ENCODE data around the gene RRP1B. TPM values are rescaled to one million over a fixed set of nuclear protein-coding genes. Genes with fewer than 3 reads are reported as not detected.
"Not testable (repeated sequence)": the region's sequence is repeated elsewhere in the genome, so short reads cannot be mapped to it uniquely, and the experiment has no call there.

Gene RRP1B, protein sequence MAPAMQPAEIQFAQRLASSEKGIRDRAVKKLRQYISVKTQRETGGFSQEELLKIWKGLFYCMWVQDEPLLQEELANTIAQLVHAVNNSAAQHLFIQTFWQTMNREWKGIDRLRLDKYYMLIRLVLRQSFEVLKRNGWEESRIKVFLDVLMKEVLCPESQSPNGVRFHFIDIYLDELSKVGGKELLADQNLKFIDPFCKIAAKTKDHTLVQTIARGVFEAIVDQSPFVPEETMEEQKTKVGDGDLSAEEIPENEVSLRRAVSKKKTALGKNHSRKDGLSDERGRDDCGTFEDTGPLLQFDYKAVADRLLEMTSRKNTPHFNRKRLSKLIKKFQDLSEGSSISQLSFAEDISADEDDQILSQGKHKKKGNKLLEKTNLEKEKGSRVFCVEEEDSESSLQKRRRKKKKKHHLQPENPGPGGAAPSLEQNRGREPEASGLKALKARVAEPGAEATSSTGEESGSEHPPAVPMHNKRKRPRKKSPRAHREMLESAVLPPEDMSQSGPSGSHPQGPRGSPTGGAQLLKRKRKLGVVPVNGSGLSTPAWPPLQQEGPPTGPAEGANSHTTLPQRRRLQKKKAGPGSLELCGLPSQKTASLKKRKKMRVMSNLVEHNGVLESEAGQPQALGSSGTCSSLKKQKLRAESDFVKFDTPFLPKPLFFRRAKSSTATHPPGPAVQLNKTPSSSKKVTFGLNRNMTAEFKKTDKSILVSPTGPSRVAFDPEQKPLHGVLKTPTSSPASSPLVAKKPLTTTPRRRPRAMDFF
- 10 to 100 TPM; 17.1 to 22.6 (median 22.1) TPM for total RNA-seq

GRCh38 chr21:43659136-43660000 is at the start of gene RRP1B, which contains the start of gene HSF2BP:
TSS of gene RRP1B (plus strand) at chr21:43659560. CDS start at chr21:43659665, 105 bp downstream.
TSS of gene HSF2BP (minus strand) at chr21:43659488. CDS start at chr21:43658096, 1,392 bp downstream.
- Histone ChIP-seq H3K36me3 (no peaks in the 10 kb centered on the region), H3K27ac (peak within 1 kb of the TSS; percentile 86 to 93), H3K9me3 (no peaks in the 10 kb centered on the region), H3K4me3 (peak within 1 kb of the TSS; percentile 82 to 99 (median 84)), H3K27me3 (no peaks in the 10 kb centered on the region), H3K4me1 (peaks cover 0 to 6% of the 10 kb centered on the region in 2 donors)
- TF ChIP-seq POLR2A (IDR thresholded peaks at IDR 0.05), result no peak
- TF ChIP-seq, protein P1, sequence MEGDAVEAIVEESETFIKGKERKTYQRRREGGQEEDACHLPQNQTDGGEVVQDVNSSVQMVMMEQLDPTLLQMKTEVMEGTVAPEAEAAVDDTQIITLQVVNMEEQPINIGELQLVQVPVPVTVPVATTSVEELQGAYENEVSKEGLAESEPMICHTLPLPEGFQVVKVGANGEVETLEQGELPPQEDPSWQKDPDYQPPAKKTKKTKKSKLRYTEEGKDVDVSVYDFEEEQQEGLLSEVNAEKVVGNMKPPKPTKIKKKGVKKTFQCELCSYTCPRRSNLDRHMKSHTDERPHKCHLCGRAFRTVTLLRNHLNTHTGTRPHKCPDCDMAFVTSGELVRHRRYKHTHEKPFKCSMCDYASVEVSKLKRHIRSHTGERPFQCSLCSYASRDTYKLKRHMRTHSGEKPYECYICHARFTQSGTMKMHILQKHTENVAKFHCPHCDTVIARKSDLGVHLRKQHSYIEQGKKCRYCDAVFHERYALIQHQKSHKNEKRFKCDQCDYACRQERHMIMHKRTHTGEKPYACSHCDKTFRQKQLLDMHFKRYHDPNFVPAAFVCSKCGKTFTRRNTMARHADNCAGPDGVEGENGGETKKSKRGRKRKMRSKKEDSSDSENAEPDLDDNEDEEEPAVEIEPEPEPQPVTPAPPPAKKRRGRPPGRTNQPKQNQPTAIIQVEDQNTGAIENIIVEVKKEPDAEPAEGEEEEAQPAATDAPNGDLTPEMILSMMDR (IDR thresholded peaks at IDR 0.05), result peak in 1 of 3 donors; percentile 13
- TF ChIP-seq POLR2AphosphoS5 (IDR thresholded peaks at IDR 0.05), result peak in 2 of 3 donors; percentile 69 to 80
- intact Hi-C loops (cut with DNase I; ENCODE audit: low total_unique reads), result no loop called here
- DNase-seq (ENCODE audit: low spot score in 2 of 2), result peak; percentile 67 to 69

- TF ChIP-seq, protein P1 (IDR thresholded peaks at IDR 0.05), result peak in 2 of 3 donors; percentile 55 to 64
- TF ChIP-seq POLR2A (IDR thresholded peaks at IDR 0.05), result no peak
- TF ChIP-seq POLR2AphosphoS5 (IDR thresholded peaks at IDR 0.05), result no peak
- DNase-seq (ENCODE audit: low spot score in 2 of 2), result peak; percentile 66 to 67
- Histone ChIP-seq H3K27me3 (no peaks in the 10 kb centered on the region), H3K27ac (peak overlapping the region; percentile 11 to 48), H3K4me1 (peaks cover 3 to 4% of the 10 kb centered on the region in 2 donors), H3K36me3 (no peaks in the 10 kb centered on the region), H3K4me3 (no peak overlapping the region), H3K9me3 (no peaks in the 10 kb centered on the region)
- intact Hi-C loops (cut with DNase I; ENCODE audit: low total_unique reads), result loop anchor here (2.0 kb wide), 1 partner anchor 15 kb away; no protein-coding TSS in a partner anchor
Observed at GRCh38 chr21:43611598-43612369, 47.6 kb upstream of the RRP1B start.

DNA sequence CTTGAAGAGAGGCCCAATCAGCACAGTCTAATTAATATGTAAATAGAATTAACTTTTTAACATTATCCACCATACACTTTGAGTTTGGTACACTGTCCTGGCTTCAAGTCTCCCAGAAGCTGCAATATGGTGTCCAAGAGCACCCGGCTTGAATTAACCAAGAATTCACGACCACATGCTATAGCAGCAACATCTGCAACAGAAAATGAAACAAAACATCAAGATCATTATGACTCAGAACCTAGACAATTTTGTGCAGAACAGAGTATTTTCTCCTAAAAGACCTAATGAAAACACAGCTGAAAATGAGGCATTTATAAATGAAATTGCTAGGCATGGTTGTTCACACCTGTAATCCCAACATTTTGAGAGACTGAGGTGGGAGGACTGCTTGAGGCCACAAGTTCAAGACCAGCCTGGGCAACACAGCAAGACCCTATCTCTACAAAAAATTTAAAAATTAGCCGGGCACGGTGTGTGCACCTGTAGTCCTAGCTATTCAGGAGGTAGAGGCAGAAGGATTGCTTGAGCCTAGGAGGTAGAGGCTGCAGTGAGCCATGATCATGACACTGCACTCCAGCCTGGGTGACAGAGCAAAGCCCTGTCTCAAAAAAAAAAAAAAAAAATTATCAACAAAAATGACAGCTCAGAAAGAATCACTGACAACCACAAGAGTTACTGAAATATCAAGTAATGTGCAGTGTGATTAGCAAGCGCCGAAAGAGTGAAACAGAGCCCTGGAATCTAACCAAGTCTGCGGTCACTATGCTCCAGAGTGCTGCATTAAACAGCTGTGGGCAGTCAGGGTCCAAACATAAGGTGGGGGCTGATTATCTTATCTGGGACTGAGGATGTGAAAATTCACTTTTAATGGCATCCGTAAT is 45.4 kb upstream of the RRP1B start:
- no peak overlapping the region for H3K4me3 ChIP-seq
- TF ChIP-seq POLR2A (IDR thresholded peaks at IDR 0.05), result no peak
- TF ChIP-seq POLR2AphosphoS5 (IDR thresholded peaks at IDR 0.05), result no peak
- TF ChIP-seq, protein P1 (IDR thresholded peaks at IDR 0.05), result no peak
- no peaks in the 10 kb centered on the region for H3K27me3 ChIP-seq
- H3K4me1 ChIP-seq, result peaks cover 3 to 4% of the 10 kb centered on the region in 2 donors
- H3K36me3 ChIP-seq, result no peaks in the 10 kb centered on the region
- H3K27ac ChIP-seq, result no peak overlapping the region
- H3K9me3 ChIP-seq, result no peaks in the 10 kb centered on the region
- no peak for DNase-seq (ENCODE audit: low spot score in 2 of 2)
- intact Hi-C loops (cut with DNase I; ENCODE audit: low total_unique reads), result no loop called here

DNA sequence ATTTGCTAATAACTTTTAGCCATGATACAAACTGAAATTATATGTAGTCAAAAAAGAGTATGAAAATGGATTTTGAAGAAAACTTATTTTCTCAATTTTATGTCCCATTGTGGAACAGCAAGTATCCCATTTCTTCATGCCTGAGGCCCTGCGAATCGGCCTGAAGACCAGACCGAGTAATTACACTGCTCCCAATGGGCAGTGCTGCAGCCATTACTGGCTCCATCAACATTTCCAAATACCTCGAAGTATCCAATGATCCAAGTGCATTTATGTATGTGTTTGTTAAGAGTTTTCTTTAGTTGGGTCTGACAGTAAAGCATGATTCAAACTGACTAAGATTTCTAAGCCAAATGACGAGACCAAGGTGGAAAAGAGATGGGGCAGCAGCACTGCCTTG is 44.5 kb upstream of the RRP1B start:
- H3K27me3 ChIP-seq, result no peaks in the 10 kb centered on the region
- DNase-seq (ENCODE audit: low spot score in 2 of 2), result no peak
- intact Hi-C loops (cut with DNase I; ENCODE audit: low total_unique reads), result no loop called here
- peaks cover 0 to 2% of the 10 kb centered on the region in 2 donors for H3K9me3 ChIP-seq
- H3K4me1 ChIP-seq, result peaks cover 0 to 3% of the 10 kb centered on the region in 2 donors
- no peak overlapping the region for H3K27ac ChIP-seq
- H3K4me3 ChIP-seq, result no peak overlapping the region
- TF ChIP-seq, protein P1 (IDR thresholded peaks at IDR 0.05), result no peak
- TF ChIP-seq POLR2A (IDR thresholded peaks at IDR 0.05) (no peak), POLR2AphosphoS5 (IDR thresholded peaks at IDR 0.05) (no peak)
- no peaks in the 10 kb centered on the region for H3K36me3 ChIP-seq

- H3K27me3 ChIP-seq; H3K27ac ChIP-seq; DNase-seq (ENCODE audit: low spot score in 2 of 2); H3K4me1 ChIP-seq; H3K4me3 ChIP-seq; intact Hi-C loops (cut with DNase I; ENCODE audit: low total_unique reads); H3K36me3 ChIP-seq; H3K9me3 ChIP-seq: not testable (repeated sequence)
Observed at GRCh38 chr21:43616861-43617260, 42.5 kb upstream of the RRP1B start.
